HEK293T (cell line): ENCODE results near the gene FAM171A2.

Experiments used
- BHLHE40 ChIP-seq: fragments of 450-650 bp; IDR thresholded peaks from 2 replicates; pipeline ENCODE4 v1.6.1; 2016; ENCODE audit warnings: mild to moderate bottlenecking, moderate library complexity, borderline replicate concordance
- FOXA1 ChIP-seq: fragments of 450-650 bp; IDR thresholded peaks from 2 replicates; pipeline ENCODE4 v1.6.1; 2016; ENCODE audit warnings: mild to moderate bottlenecking
- FOXK2 ChIP-seq: fragments of 450-650 bp; IDR thresholded peaks from 2 replicates; pipeline ENCODE4 v1.6.1; 2016; ENCODE audit warnings: mild to moderate bottlenecking
- SP1 ChIP-seq: fragments of 450-650 bp; IDR thresholded peaks from 2 replicates; pipeline ENCODE4 v1.6.1; 2017

- TF ChIP-seq FOXK2 (no peak), BHLHE40 (no peak), FOXA1 (no peak), SP1 (no peak)
Measured at GRCh38 chr17:44311562-44312181, 52.0 kb downstream of the FAM171A2 start.
